HG02870 (cell line): ENCODE results near the gene ADIPOR2.
"Not testable (repeated sequence)": the region's sequence is repeated elsewhere in the genome, so short reads cannot be mapped to it uniquely, and the experiment has no call there.

ENCODE experiments used
- ATAC-seq: cut with Tn5 transposase; IDR thresholded peaks from one replicate; pipeline ENCODE4 v1.9.1; 2021; ENCODE audit warnings: mild to moderate bottlenecking, moderate library complexity; ENCODE audit not compliant: unreplicated experiment

ADIPOR2 gene

GRCh38 chr12:1731019-1731687 lies 40.3 kb downstream of the ADIPOR2 start:
- no peak for ATAC-seq

- ATAC-seq, result not testable (repeated sequence)
Observed at GRCh38 chr12:1731688-1732078, 40.8 kb downstream of the ADIPOR2 start.

GRCh38 chr12:1732914-1733313 lies 42.0 kb downstream of the ADIPOR2 start:
- no peak for ATAC-seq

- ATAC-seq, result not testable (repeated sequence)
Observed at GRCh38 chr12:1733712-1734111, 42.8 kb downstream of the ADIPOR2 start.

GRCh38 chr12:1737652-1738286 lies 46.9 kb downstream of the ADIPOR2 start:
- ATAC-seq, result no peak

GRCh38 chr12:1738446-1738845 lies 47.6 kb downstream of the ADIPOR2 start:
- no peak for ATAC-seq

GRCh38 chr12:1739368-1739767 lies 48.5 kb downstream of the ADIPOR2 start:
- ATAC-seq, result no peak

- no peak for ATAC-seq
Observed at GRCh38 chr12:1740161-1740948, 49.5 kb downstream of the ADIPOR2 start.

GRCh38 chr12:1741154-1741949 lies 50.5 kb downstream of the ADIPOR2 start:
- no peak for ATAC-seq

- no peak for ATAC-seq
Observed at GRCh38 chr12:1744932-1745331, 54.1 kb downstream of the ADIPOR2 start.

- no peak for ATAC-seq
Observed at GRCh38 chr12:1747609-1748008, 56.7 kb downstream of the ADIPOR2 start.

- no peak for ATAC-seq
Observed at GRCh38 chr12:1749019-1749418, 58.1 kb downstream of the ADIPOR2 start.

- no peak for ATAC-seq
Observed at GRCh38 chr12:1750300-1750699, 59.4 kb downstream of the ADIPOR2 start.

- no peak for ATAC-seq
Observed at GRCh38 chr12:1758376-1758775, 67.5 kb downstream of the ADIPOR2 start.

GRCh38 chr12:1758887-1759286 lies 68.0 kb downstream of the ADIPOR2 start:
- no peak for ATAC-seq

- ATAC-seq, result no peak
Observed at GRCh38 chr12:1760566-1761382, 69.9 kb downstream of the ADIPOR2 start.

- ATAC-seq, result no peak
Observed at GRCh38 chr12:1761857-1762256, 71.0 kb downstream of the ADIPOR2 start.

- no peak for ATAC-seq
Observed at GRCh38 chr12:1763153-1763552, 72.3 kb downstream of the ADIPOR2 start.

- ATAC-seq, result no peak
Observed at GRCh38 chr12:1766110-1766509, 75.2 kb downstream of the ADIPOR2 start.

GRCh38 chr12:1767407-1768090 lies 76.7 kb downstream of the ADIPOR2 start:
- no peak for ATAC-seq
